K562 (cell line): ENCODE results near the gene DLGAP1. TPM values are rescaled to one million over a fixed set of nuclear protein-coding genes. Genes with fewer than 3 reads are reported as not detected.

Experiments
- ATAC-seq: fragments of 200-7000 bp; cut with Tn5 transposase; 3 replicates; pipeline ENCODE4 v1.9.1; 2020; ENCODE audit warnings: moderate library complexity
- BruUV-seq: library from RNA; stranded (reverse); fragments of 400-500 nt; replicated peaks from 2 replicates; lab custom pipeline; 2021; lab: Mats Ljungman, UMichigan
- CTCF ChIA-PET: fragments of 300-600 bp; formaldehyde crosslinking; extraction: SDS; loops from one replicate; lab custom pipeline; 2021; ENCODE audit warnings: low intra/inter-chr PET ratio; lab: Yijun Ruan, JAX
- POLR2A ChIA-PET: fragments of 300-600, 350-650 bp; sonication (Branson Sonifier 250); formaldehyde crosslinking; extraction: SDS; loops from one replicate; lab custom pipeline; 2021; ENCODE audit warnings: antibody characterized with exemption, inconsistent platforms; lab: Yijun Ruan, JAX
- DNase-seq, 4 experiments: peaks; one replicate each; pipeline versions ENCODE4 v3.0.0 to v3.0.0-alpha.2; 2011 to 2018; ENCODE audit warnings: low spot score in 3 of 4, mixed read lengths in 3 of 4; ENCODE audit errors: extremely low read depth in 1 of 4
- FAIRE-seq: peaks from 2 replicates; lab custom pipeline; 2011; peaks lifted over from hg19 to GRCh38; lab: Jason Lieb, UNC
- H2AFZ ChIP-seq: 2 replicates; pipeline ENCODE4 v1.6.0; 2011; ENCODE audit warnings: low read depth, low read length, control low read depth, inconsistent platforms
- H3K27ac ChIP-seq: fragments of 200-600 bp; 3 replicates; pipeline ENCODE4 v1.8.0; 2011; ENCODE audit warnings: low read depth, mild to moderate bottlenecking, control low read depth, inconsistent platforms, low read length, moderate library complexity, mixed read lengths; ENCODE audit errors: extremely low read depth
- H3K27me3 ChIP-seq, 2 experiments: fragments of 300-600 bp in 1 of 2; 2 replicates in 1 of 2; 3 replicates in 1 of 2; pipeline versions ENCODE4 v1.6.0 to v1.8.0; 2011; ENCODE audit warnings: inconsistent platforms in 2 of 2, low read length in 2 of 2, mild to moderate bottlenecking in 1 of 2, mixed read lengths in 1 of 2, moderate library complexity in 1 of 2; ENCODE audit not compliant: control insufficient read depth in 2 of 2, insufficient read depth in 2 of 2
- H3K36me3 ChIP-seq: fragments of 300-600 bp; 3 replicates; pipeline ENCODE4 v1.8.0; 2011; ENCODE audit warnings: mild to moderate bottlenecking, low read length, inconsistent platforms; ENCODE audit not compliant: control insufficient read depth, insufficient read depth
- H3K4me1 ChIP-seq, 2 experiments: fragments of 200-600 bp in 1 of 2; replicated peaks in 1 of 2; 2 replicates in 1 of 2; 3 replicates in 1 of 2; pipeline versions ENCODE4 v1.5.1 to v1.8.0; 2011; ENCODE audit warnings: inconsistent platforms in 2 of 2, low read length in 2 of 2, mild to moderate bottlenecking in 1 of 2, mixed read lengths in 1 of 2, moderate library complexity in 1 of 2; ENCODE audit not compliant: control insufficient read depth in 2 of 2, insufficient read depth in 2 of 2
- H3K4me2 ChIP-seq: 2 replicates; pipeline ENCODE4 v1.6.1; 2011; ENCODE audit warnings: low read length, control low read depth, inconsistent platforms, mixed read lengths; ENCODE audit not compliant: insufficient read depth
- H3K4me3 ChIP-seq: fragments of 200-600 bp; sonication (generic), shearing (Covaris generic); 2 replicates; pipeline ENCODE4 v1.5.1; 2016; ENCODE audit warnings: control low read depth, inconsistent platforms
- H3K79me2 ChIP-seq: fragments of 200-600 bp; 3 replicates; pipeline ENCODE4 v1.8.0; 2011; ENCODE audit warnings: low read length, inconsistent platforms; ENCODE audit not compliant: control insufficient read depth, insufficient read depth
- H3K9ac ChIP-seq, 2 experiments: 2 replicates each; pipeline versions ENCODE4 v1.6.0 to v1.6.1; 2011; ENCODE audit warnings: low read depth in 2 of 2, low read length in 2 of 2, control low read depth in 1 of 2, inconsistent platforms in 1 of 2, mild to moderate bottlenecking in 1 of 2, mixed read lengths in 1 of 2; ENCODE audit not compliant: insufficient read depth in 1 of 2
- H3K9me1 ChIP-seq: one replicate; pipeline ENCODE4 v1.6.0; 2011; ENCODE audit warnings: inconsistent platforms, mild to moderate bottlenecking, low read length, moderate library complexity; ENCODE audit not compliant: control insufficient read depth, insufficient read depth
- H3K9me3 ChIP-seq: replicated peaks from 2 replicates; pipeline ENCODE4 v1.5.1; 2011; ENCODE audit warnings: low read depth, low read length, inconsistent platforms; ENCODE audit not compliant: control insufficient read depth, insufficient read depth
- H4K20me1 ChIP-seq: replicated peaks from 2 replicates; pipeline ENCODE4 v1.6.1; 2011; ENCODE audit warnings: low read length, inconsistent platforms, mixed read lengths; ENCODE audit not compliant: control insufficient read depth, insufficient read depth
- HES1 ChIP-seq: fragments of 450-650 bp; IDR thresholded peaks from 2 replicates; pipeline ENCODE4 v1.6.1; 2016; ENCODE audit warnings: low read depth, mild to moderate bottlenecking, moderate library complexity
- SRSF9 ChIP-seq: fragments of 200-400 bp; formaldehyde crosslinking; IDR thresholded peaks from 2 replicates; pipeline ENCODE4 v1.6.1; 2017; ENCODE audit warnings: low read depth, low read length, borderline replicate concordance
- ZNF395 ChIP-seq: fragments of 200-800 bp; sonication (Bioruptor generic); IDR thresholded peaks from 2 replicates; pipeline ENCODE4 v1.6.1; 2017; ENCODE audit warnings: missing genetic modification characterization, missing compliant biosample characterization
- WGBS: fragments of 100-300 bp; shearing (Covaris generic); methylation state at CpG from one replicate; pipeline ENCODE4 v1.1.6; 2016; ENCODE audit warnings: low coverage, mixed read lengths; ENCODE audit not compliant: insufficient coverage; ENCODE audit errors: missing lambda C conversion rate; 5-methylcytosine and 5-hydroxymethylcytosine counted together
- in situ Hi-C: fragments of 300-500 bp; cut with MboI; formaldehyde crosslinking; loops from 4 replicates; pipeline ENCODE4 v1.15.0; 2018; ENCODE audit warnings: inconsistent platforms, mixed read lengths
- intact Hi-C: fragments of 100-400 bp; cut with micrococcal nuclease; formaldehyde crosslinking; loops from 2 replicates; pipeline ENCODE4 v1.14.2; 2022
- polyA plus RNA-seq, 8 experiments: library from polyadenylated mRNA; depleted of rRNA in 4 of 8; stranded (reverse) in 5 of 8; unstranded in 3 of 8; fragments of >200 nt; fragmentation: Nextera tagmentation in 2 of 8; fragmentation: Illumina TruSeq in 1 of 8; extraction: Ambion mirVana in 2 of 8; extraction: Trizol in 1 of 8; gene quantifications; 2 replicates each; pipeline versions ENCODE4 v1.2.1 to v1.2.3, GENCODE V29; 2011 to 2014; ENCODE audit warnings: inconsistent platforms in 1 of 8, missing spikeins in 1 of 8
- total RNA-seq, 7 experiments: library from RNA; depleted of rRNA in 6 of 7; stranded (reverse); fragments of >200 nt in 6 of 7; fragmentation: Illumina TruSeq in 2 of 7; extraction: Trizol in 2 of 7; gene quantifications; 2 replicates each; pipeline versions ENCODE4 v1.2.1 to v1.2.3, GENCODE V29; 2011 to 2021; ENCODE audit warnings: low replicate concordance in 1 of 7
- TF ChIP-seq, protein P1 (sequence below): IDR thresholded peaks from 2 replicates; pipeline ENCODE4 v1.6.1; 2011; ENCODE audit warnings: borderline replicate concordance, low read depth, mild to moderate bottlenecking, moderate library complexity, low read length; ENCODE audit not compliant: insufficient read depth, poor library complexity, severe bottlenecking

DLGAP1 gene
- total and polyA plus RNA-seq, 9 of the 15 experiments (the other 6 are each of a cell fraction or from before 2014, with no cell fraction given): 0.04 to 0.22 (median 0.08) TPM

DNA sequence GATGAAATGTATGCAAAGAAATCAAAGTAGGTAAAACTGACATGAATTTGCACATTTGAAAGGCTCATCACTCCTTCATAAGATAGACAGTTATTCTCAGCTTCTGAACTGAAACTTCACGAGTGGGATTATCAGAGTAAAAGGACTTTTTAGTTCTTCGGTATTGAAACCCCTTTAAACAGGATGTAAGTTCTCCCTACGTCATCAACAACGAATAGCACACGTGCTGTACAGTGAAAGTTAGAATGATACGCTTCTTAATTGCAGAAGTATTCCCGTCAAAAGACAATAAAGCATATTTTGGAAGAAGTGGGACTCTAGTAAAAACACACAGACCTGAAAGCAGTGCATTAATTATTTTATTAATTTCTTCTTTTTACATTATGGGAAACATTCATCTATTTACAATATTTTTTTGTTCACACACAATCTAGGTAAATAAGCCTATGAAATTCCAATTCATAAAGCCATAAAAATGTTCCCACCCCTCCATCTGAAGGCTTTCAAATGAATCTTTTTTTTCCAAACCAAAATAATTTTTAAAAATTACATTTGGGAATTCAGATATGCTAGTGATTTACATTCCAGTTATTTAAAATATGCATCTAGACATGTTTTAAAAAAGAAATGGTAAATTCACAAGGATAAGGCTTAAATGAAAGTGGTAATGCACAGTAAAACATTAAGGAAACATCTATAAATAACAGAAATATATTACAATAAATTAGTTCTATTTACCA lies 959.2 kb downstream of the DLGAP1 start:
- Histone ChIP-seq H3K27ac (no peak overlapping the region), H3K4me3 (no peak overlapping the region), H3K4me1 (0 out of 5 replicates have a peak, but pooled peaks cover 0 to 5% of the 10 kb centered on the region in 2 experiments), H2AFZ (no peak overlapping the region), H3K9me1 (no peaks in the 10 kb centered on the region), H3K9me3 (no peaks in the 10 kb centered on the region), H3K27me3 (no peaks in the 10 kb centered on the region), H3K36me3 (no peaks in the 10 kb centered on the region), H3K9ac (no peak overlapping the region), H3K4me2 (no peak overlapping the region), H3K79me2 (no peaks in the 10 kb centered on the region), H4K20me1 (no peaks in the 10 kb centered on the region)
- ChIA-PET CTCF (no interaction called here), POLR2A (interaction anchor here (0.9 to 2.1 kb wide), 2 partner anchors 10 to 18 kb away, joined by 4 to 7 read pairs; no protein-coding TSS in a partner anchor)
- intact Hi-C loops (no loop called here), in situ Hi-C loops (no loop called here)
- WGBS: 59% methylated on average over 7 of the region's 7 CpGs
- no TSS peak for BruUV-seq
- FAIRE-seq (no peak), DNase-seq (no peak), ATAC-seq (no peak)
- TF ChIP-seq, protein P1, sequence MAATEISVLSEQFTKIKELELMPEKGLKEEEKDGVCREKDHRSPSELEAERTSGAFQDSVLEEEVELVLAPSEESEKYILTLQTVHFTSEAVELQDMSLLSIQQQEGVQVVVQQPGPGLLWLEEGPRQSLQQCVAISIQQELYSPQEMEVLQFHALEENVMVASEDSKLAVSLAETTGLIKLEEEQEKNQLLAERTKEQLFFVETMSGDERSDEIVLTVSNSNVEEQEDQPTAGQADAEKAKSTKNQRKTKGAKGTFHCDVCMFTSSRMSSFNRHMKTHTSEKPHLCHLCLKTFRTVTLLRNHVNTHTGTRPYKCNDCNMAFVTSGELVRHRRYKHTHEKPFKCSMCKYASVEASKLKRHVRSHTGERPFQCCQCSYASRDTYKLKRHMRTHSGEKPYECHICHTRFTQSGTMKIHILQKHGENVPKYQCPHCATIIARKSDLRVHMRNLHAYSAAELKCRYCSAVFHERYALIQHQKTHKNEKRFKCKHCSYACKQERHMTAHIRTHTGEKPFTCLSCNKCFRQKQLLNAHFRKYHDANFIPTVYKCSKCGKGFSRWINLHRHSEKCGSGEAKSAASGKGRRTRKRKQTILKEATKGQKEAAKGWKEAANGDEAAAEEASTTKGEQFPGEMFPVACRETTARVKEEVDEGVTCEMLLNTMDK: no peak
- TF ChIP-seq HES1 (no peak), ZNF395 (no peak), SRSF9 (no peak)
